ENCODE data around the gene HELZ2. TPM values are rescaled to one million over a fixed set of nuclear protein-coding genes. Genes with fewer than 3 reads are reported as not detected.
"Not testable (repeated sequence)": the region's sequence is repeated elsewhere in the genome, so short reads cannot be mapped to it uniquely, and the experiment has no call there.

Gene HELZ2
- total RNA-seq, 6 experiments from 2014 or later: 14.7 to 20.4 (median 16.5) TPM

GRCh38 chr20:63561624-63562396, 12.2 kb downstream of the HELZ2 start:
- peaks cover 4% of the 10 kb centered on the region; the same call in 1 of the 2 replicates for H3K36me3 Mint-ChIP-seq (ENCODE audit: low read depth)
- TF ChIP-seq, protein P1, sequence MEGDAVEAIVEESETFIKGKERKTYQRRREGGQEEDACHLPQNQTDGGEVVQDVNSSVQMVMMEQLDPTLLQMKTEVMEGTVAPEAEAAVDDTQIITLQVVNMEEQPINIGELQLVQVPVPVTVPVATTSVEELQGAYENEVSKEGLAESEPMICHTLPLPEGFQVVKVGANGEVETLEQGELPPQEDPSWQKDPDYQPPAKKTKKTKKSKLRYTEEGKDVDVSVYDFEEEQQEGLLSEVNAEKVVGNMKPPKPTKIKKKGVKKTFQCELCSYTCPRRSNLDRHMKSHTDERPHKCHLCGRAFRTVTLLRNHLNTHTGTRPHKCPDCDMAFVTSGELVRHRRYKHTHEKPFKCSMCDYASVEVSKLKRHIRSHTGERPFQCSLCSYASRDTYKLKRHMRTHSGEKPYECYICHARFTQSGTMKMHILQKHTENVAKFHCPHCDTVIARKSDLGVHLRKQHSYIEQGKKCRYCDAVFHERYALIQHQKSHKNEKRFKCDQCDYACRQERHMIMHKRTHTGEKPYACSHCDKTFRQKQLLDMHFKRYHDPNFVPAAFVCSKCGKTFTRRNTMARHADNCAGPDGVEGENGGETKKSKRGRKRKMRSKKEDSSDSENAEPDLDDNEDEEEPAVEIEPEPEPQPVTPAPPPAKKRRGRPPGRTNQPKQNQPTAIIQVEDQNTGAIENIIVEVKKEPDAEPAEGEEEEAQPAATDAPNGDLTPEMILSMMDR (IDR thresholded peaks at IDR 0.05): no peak
- H3K9me3 Mint-ChIP-seq: no peaks in the 10 kb centered on the region; the same call in 1 of the 2 replicates
- H3K4me3 Mint-ChIP-seq: no peak overlapping the region
- no peak overlapping the region for H3K27ac Mint-ChIP-seq
- no peaks in the 10 kb centered on the region for H3K4me1 Mint-ChIP-seq (ENCODE audit: low read depth)
- no peaks in the 10 kb centered on the region for H3K27me3 Mint-ChIP-seq (ENCODE audit: insufficient read depth)
- no peak for DNase-seq

- no peak for DNase-seq
- H3K36me3 Mint-ChIP-seq (ENCODE audit: low read depth): peaks cover 4% of the 10 kb centered on the region; the same call in 1 of the 2 replicates
- no peak overlapping the region for H3K4me3 Mint-ChIP-seq
- H3K27ac Mint-ChIP-seq: no peak overlapping the region
- no peaks in the 10 kb centered on the region for H3K4me1 Mint-ChIP-seq (ENCODE audit: low read depth)
- TF ChIP-seq, protein P1 (IDR thresholded peaks at IDR 0.05): no peak
- no peaks in the 10 kb centered on the region; the same call in 1 of the 2 replicates for H3K9me3 Mint-ChIP-seq
- no peaks in the 10 kb centered on the region for H3K27me3 Mint-ChIP-seq (ENCODE audit: insufficient read depth)
Observed at GRCh38 chr20:63560856-63561609, 13.0 kb downstream of the HELZ2 start.

GRCh38 chr20:63560333-63560805, 13.7 kb downstream of the HELZ2 start:
- Mint-ChIP-seq H3K27me3 (ENCODE audit: insufficient read depth) (no peaks in the 10 kb centered on the region), H3K36me3 (ENCODE audit: low read depth) (peaks cover 4% of the 10 kb centered on the region; the same call in 1 of the 2 replicates), H3K4me3 (no peak overlapping the region), H3K4me1 (ENCODE audit: low read depth) (no peaks in the 10 kb centered on the region), H3K9me3 (no peaks in the 10 kb centered on the region; the same call in 1 of the 2 replicates), H3K27ac (no peak overlapping the region)
- no peak for DNase-seq
- TF ChIP-seq, protein P1 (IDR thresholded peaks at IDR 0.05): no peak

GRCh38 chr20:63559485-63560332, 14.3 kb downstream of the HELZ2 start:
- DNase-seq; H3K4me1 Mint-ChIP-seq (ENCODE audit: low read depth); H3K27me3 Mint-ChIP-seq (ENCODE audit: insufficient read depth); H3K36me3 Mint-ChIP-seq (ENCODE audit: low read depth); H3K4me3 Mint-ChIP-seq; H3K9me3 Mint-ChIP-seq; H3K27ac Mint-ChIP-seq: not testable (repeated sequence)

DNA sequence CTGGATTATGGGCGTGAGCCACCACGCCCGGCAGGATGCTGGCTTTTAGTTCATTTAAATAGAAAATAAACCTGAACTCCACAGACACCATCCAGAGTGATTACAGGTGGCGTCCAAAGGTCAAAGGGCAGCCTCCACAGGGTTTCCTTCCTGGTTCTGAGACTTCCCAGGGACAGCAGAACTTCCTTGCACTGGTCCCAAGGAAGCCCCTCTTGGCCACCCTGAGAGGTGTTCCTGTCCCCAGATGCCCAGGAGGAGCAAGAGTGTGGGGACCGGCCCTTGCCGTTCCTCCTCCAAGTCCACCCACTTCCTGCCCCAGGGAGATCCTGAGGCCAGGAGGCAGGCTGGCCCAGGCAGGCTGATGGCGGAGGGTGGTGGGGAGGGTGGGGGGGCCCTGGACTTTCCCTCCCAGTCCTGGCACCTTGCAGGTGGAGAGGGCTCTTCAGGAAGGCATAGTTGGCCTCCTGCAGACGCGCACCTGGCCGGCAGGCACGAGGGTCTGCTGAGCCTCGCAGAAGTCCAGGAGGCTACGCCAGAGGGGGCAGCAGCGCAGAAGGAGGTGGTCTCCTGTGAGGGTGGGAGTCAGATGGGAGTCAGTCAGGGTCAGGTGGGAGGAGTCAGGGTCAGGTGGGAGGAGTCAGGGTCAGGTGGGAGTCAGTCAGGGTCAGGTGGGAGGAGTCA, 15.1 kb downstream of the HELZ2 start:
- TF ChIP-seq, protein P1 (IDR thresholded peaks at IDR 0.05): no peak
- Mint-ChIP-seq H3K27ac (no peak overlapping the region), H3K4me3 (no peak overlapping the region), H3K4me1 (ENCODE audit: low read depth) (no peaks in the 10 kb centered on the region), H3K27me3 (ENCODE audit: insufficient read depth) (no peaks in the 10 kb centered on the region), H3K36me3 (ENCODE audit: low read depth) (peaks cover 4% of the 10 kb centered on the region; the same call in 1 of the 2 replicates), H3K9me3 (no peaks in the 10 kb centered on the region; the same call in 1 of the 2 replicates)
- no peak for DNase-seq
